ENCODE data around the gene ARMH1.

Gene ARMH1

DNA sequence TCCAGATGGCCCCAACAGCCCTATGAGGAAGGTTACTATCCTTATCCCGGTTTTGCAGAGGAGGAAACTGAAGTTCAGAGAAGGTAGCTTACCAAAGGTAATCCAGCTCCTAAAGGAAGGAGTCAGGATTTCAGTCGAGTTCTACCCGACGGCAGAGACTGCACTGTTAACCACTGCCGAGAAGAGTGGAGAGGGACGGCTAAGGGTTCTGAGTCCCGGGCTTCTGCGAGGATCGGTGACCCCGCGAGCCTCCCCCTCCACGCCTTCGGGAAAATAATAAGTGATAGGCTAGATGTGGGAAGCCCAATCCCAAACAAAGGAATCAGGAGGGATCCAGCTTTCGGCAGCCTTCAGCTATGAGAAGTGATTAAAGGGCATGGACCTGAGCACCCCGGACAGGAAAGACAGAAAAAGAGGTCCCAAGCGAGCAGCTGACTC is 820 bp upstream of the ARMH1 start:
- Histone ChIP-seq H3K4me3 (ENCODE audit: low read length) (peak overlapping the region; percentile 84), H3K9me3 (ENCODE audit: insufficient read depth, low read depth, low read length) (no peaks in the 10 kb centered on the region), H3K27ac (ENCODE audit: low read depth, low read length) (peak overlapping the region; percentile 31; the same call in 1 of the 2 replicates), H3K9ac (ENCODE audit: low read depth, low read length) (peak overlapping the region; percentile 66), H3K4me1 (ENCODE audit: insufficient read depth, low read length) (peaks cover 36% of the 10 kb centered on the region), H3K36me3 (ENCODE audit: insufficient read depth, low read length) (no peaks in the 10 kb centered on the region), H3K27me3 (ENCODE audit: insufficient read depth, low read length) (no peaks in the 10 kb centered on the region)
- 4% methylated on average over 16 of the region's 16 CpGs for WGBS

DNA sequence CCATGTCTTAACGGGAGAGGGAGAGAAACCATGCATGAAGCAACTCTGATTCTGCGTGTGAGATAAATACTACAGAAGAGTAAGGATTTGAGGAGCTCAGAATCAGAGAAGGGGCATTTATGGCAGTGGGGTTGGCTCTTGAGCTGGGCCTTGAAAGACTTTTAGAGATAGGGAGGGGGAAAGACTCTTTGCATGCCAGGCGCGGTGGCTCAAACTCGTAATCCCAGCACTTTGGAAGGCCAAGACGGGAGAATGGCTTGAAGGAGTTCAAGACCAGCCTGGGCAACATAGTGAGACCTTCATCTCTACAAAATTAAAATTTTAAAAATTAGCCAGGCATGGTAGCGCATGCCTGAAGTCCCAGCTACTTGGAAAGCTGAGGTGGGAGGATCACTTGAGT is 672 bp downstream of the ARMH1 start:
- no peak overlapping the region for H3K27ac ChIP-seq (ENCODE audit: low read depth, low read length)
- H3K27me3 ChIP-seq (ENCODE audit: insufficient read depth, low read length), result no peaks in the 10 kb centered on the region
- WGBS, result 87% methylated on average over 7 of the region's 7 CpGs
- peaks cover 36% of the 10 kb centered on the region for H3K4me1 ChIP-seq (ENCODE audit: insufficient read depth, low read length)
- H3K9me3 ChIP-seq (ENCODE audit: insufficient read depth, low read depth, low read length), result no peaks in the 10 kb centered on the region
- peak overlapping the region; percentile 84 for H3K4me3 ChIP-seq (ENCODE audit: low read length)
- no peaks in the 10 kb centered on the region for H3K36me3 ChIP-seq (ENCODE audit: insufficient read depth, low read length)
- H3K9ac ChIP-seq (ENCODE audit: low read depth, low read length), result 0 out of 2 replicates have a peak overlapping the region, but pooled peaks have one; percentile 71

DNA sequence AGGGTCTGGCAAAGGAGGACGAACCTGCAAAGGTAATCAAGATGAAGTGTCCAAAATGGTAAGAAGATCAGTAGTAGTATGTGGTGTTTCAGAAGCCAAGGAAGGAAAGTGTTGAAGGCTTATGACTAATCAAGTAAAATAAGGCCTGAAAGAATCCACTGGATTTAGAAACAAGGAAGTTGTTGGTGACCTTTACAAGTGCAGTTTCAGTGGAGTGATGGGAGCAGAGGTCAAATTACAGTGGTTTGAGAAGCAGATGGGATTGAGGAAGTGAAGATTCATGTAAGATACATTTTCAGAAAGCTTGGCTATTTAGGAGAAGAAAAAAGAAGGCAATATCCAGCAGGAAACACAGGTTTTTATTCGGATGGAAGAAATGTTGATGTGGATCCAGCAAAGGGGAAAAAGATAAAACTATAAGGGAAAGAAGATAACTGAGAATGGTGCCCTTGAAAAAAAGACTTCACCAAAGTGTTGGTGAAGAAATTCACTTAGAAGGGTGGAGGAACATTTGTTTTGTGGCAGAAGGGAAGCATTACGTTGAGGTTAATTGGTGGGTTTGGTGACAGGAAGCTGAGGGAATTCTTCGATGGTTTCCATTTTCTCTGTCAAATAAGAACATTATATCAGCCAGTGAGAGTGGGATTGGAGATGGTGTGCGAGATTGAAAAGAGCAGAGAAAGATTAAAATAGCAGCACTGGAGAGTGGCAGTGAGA is 2.1 kb downstream of the ARMH1 start:
- no peaks in the 10 kb centered on the region for H3K36me3 ChIP-seq (ENCODE audit: insufficient read depth, low read length)
- peaks cover 39% of the 10 kb centered on the region for H3K4me1 ChIP-seq (ENCODE audit: insufficient read depth, low read length)
- no peaks in the 10 kb centered on the region for H3K27me3 ChIP-seq (ENCODE audit: insufficient read depth, low read length)
- H3K9ac ChIP-seq (ENCODE audit: low read depth, low read length), result no peak overlapping the region
- 90% methylated on average over 5 of the region's 5 CpGs for WGBS
- H3K27ac ChIP-seq (ENCODE audit: low read depth, low read length), result no peak overlapping the region
- no peak overlapping the region for H3K4me3 ChIP-seq (ENCODE audit: low read length)
- no peaks in the 10 kb centered on the region for H3K9me3 ChIP-seq (ENCODE audit: insufficient read depth, low read depth, low read length)

DNA sequence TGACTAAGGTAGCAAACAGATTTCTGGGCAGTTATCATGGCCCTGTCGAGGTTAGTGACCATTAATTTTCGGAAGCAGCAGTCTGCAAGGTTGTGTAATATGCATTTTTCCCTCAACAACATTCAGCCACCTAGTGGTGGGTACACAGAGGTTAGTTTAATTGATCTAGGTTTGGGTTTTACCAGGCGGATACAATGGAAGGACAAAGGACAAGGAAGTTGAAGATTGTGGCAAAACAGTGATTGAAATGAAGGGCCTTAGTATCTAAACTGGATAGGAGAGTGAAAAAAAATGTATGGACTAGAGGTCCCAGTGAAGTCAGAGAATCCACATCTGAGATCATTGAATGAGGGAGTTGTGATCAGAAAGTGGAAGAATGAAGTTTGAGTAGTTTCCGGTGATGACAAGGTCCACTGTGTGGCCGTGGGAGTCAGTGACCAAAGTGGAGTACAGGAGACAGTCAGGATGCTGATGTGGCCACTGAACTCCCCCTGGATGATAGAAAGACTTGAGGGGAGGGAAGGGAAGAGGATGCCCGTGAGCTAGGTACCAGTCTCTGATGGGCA is 2.8 kb downstream of the ARMH1 start:
- no peak overlapping the region for H3K27ac ChIP-seq (ENCODE audit: low read depth, low read length)
- 80% methylated on average over 5 of the region's 6 CpGs for WGBS
- peaks cover 40% of the 10 kb centered on the region for H3K4me1 ChIP-seq (ENCODE audit: insufficient read depth, low read length)
- H3K9me3 ChIP-seq (ENCODE audit: insufficient read depth, low read depth, low read length), result no peaks in the 10 kb centered on the region
- H3K4me3 ChIP-seq (ENCODE audit: low read length), result no peak overlapping the region
- H3K9ac ChIP-seq (ENCODE audit: low read depth, low read length), result no peak overlapping the region
- no peaks in the 10 kb centered on the region for H3K36me3 ChIP-seq (ENCODE audit: insufficient read depth, low read length)
- no peaks in the 10 kb centered on the region for H3K27me3 ChIP-seq (ENCODE audit: insufficient read depth, low read length)

DNA sequence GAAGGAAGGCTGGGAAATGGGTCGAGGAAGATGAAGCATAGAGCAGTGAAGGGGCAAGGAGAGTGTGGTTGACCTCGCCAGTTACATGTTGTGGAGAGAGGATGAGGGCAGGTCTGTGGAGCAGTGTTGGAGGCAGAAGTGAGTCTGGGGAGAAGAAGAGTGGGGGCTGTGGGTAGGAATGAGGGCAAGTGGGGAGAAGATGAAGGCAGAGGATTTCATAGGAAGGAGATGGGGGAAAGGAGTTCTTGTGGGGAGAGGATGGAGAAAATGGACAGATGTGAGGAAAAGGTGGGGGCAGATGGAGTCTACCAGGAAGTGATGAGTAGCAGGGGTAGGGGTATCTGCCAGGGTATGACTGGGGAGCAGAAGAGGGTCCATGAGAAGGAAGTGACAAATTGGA is 3.6 kb downstream of the ARMH1 start:
- Histone ChIP-seq H3K4me1 (ENCODE audit: insufficient read depth, low read length) (peaks cover 32% of the 10 kb centered on the region), H3K27ac (ENCODE audit: low read depth, low read length) (no peak overlapping the region), H3K9me3 (ENCODE audit: insufficient read depth, low read depth, low read length) (no peaks in the 10 kb centered on the region), H3K27me3 (ENCODE audit: insufficient read depth, low read length) (no peaks in the 10 kb centered on the region), H3K9ac (ENCODE audit: low read depth, low read length) (no peak overlapping the region), H3K4me3 (ENCODE audit: low read length) (no peak overlapping the region), H3K36me3 (ENCODE audit: insufficient read depth, low read length) (no peaks in the 10 kb centered on the region)
- 88% methylated on average over 2 of the region's 2 CpGs for WGBS

DNA sequence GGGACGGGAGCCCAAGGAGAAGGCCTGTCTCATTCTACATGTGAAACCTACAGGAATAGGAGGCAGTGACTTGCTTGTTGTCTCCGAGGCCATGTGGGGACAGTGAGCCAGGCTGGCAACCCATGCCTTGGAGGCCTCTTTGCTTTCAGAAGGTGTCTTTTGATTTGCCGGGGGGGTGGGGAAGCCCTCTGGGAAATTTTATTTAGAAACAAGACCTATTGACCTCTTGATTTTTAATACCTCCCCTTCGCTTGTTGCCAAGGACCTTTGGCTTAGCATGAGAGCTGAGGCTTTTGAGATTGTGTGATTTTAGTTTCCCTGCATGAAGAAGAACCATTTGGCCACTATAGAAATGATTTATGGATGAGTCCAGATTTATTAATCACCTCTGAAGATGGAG is 4.1 kb downstream of the ARMH1 start:
- peaks cover 27% of the 10 kb centered on the region for H3K4me1 ChIP-seq (ENCODE audit: insufficient read depth, low read length)

DNA sequence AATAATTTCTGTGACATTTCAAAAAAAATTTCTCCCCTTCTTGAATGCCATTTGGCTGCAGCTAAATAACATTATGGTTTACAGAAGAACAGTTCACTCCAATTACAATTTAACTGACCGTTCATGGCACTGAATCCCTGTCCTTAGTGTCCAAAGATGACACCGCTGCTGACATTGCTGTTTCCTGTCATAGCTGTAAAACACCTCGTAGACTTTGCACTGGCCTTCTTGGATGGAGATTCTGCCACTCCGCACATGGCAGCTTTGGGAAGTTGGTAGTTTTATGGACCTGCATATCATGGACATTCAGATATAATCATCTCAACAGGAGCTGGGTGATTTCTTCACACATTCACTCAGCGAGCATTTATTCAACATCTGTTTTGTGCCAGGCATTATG is 5.0 kb downstream of the ARMH1 start:
- no peak overlapping the region for H3K4me3 ChIP-seq (ENCODE audit: low read length)
- no peaks in the 10 kb centered on the region for H3K9me3 ChIP-seq (ENCODE audit: insufficient read depth, low read depth, low read length)
- H3K36me3 ChIP-seq (ENCODE audit: insufficient read depth, low read length), result no peaks in the 10 kb centered on the region
- H3K27me3 ChIP-seq (ENCODE audit: insufficient read depth, low read length), result no peaks in the 10 kb centered on the region
- H3K27ac ChIP-seq (ENCODE audit: low read depth, low read length), result no peak overlapping the region
- WGBS, result 99% methylated on average over 5 of the region's 5 CpGs
- peaks cover 26% of the 10 kb centered on the region for H3K4me1 ChIP-seq (ENCODE audit: insufficient read depth, low read length)
- no peak overlapping the region for H3K9ac ChIP-seq (ENCODE audit: low read depth, low read length)

More for the DNA sequence above, 4.1 kb downstream of the ARMH1 start:
- Histone ChIP-seq H3K4me3 (ENCODE audit: low read length) (no peak overlapping the region), H3K27ac (ENCODE audit: low read depth, low read length) (no peak overlapping the region), H3K27me3 (ENCODE audit: insufficient read depth, low read length) (no peaks in the 10 kb centered on the region), H3K36me3 (ENCODE audit: insufficient read depth, low read length) (no peaks in the 10 kb centered on the region), H3K9ac (ENCODE audit: low read depth, low read length) (no peak overlapping the region), H3K9me3 (ENCODE audit: insufficient read depth, low read depth, low read length) (no peaks in the 10 kb centered on the region)
- 94% methylated on average over 4 of the region's 4 CpGs for WGBS

DNA sequence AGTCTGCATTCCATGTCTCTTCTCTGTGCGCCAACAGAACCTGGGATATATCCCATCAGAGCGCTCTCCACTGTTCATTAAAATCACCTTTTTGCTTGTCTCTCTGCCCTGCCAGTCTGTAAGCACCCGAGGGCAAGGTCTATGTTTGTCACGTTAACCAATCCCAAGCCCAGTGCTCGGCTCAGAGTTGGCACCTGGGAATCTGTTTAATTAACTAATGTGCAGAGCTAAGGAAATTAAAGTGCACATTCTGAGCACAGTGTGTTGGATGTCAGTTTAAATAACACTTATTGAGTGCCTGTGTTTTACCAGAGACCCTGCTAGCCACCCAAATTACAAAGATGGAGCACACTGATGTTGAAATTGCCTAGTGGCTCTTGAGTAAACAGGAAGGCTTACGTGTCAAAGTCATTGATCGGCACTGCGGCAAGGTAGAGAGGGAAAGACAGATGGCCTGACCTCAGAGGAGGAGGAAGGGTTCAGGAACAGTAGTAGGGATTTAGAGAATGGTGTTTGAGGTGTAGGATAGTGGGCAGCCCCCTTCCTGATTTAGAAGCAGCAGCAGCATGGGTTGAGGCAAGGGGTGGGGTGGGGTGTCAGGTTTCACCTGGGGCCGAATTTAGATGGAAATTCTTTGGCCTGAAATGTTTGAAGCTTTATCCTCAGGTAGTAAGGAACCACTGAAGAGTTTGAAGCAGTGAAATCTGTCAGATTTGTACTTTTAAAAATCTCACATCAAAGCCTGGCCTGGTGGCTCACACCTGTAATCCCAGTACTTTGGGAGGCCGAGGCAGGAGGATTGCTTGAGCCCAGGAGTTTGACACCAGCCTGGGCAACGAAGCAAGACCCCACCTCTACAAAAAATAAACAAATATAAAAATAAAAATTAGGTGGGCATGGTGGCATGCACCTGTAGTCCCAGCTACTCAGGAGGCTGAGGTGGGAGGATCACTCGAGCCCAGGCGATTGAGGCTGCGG is 7.7 kb downstream of the ARMH1 start:
- H3K27ac ChIP-seq (ENCODE audit: low read depth, low read length), result no peak overlapping the region; the same call in 1 of the 2 replicates
- 79% methylated on average over 14 of the region's 14 CpGs for WGBS

DNA sequence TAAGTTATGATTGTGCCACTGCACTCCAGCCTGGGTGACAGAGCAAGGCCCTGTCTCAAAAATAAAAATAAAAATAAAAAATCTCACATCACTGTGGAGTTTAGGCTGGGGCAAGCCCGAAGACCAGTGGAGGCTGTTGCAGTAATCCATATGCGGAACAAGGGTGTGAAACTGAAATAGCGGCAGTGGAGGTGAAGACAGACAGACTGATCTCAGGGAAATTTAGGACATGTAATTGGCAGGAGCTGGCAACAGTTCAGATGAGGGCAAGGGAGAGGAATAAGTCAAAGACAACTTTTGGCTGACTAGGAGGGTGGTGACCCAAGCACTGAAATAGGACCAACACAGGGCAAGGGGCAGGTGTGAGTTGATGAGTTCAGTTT is 8.4 kb downstream of the ARMH1 start:
- H3K9me3 ChIP-seq (ENCODE audit: insufficient read depth, low read depth, low read length), result no peaks in the 10 kb centered on the region
- 95% methylated on average over 3 of the region's 3 CpGs for WGBS
- H3K9ac ChIP-seq (ENCODE audit: low read depth, low read length), result no peak overlapping the region
- H3K27ac ChIP-seq (ENCODE audit: low read depth, low read length), result no peak overlapping the region
- peaks cover 9% of the 10 kb centered on the region for H3K4me1 ChIP-seq (ENCODE audit: insufficient read depth, low read length)
- H3K4me3 ChIP-seq (ENCODE audit: low read length), result no peak overlapping the region
- H3K36me3 ChIP-seq (ENCODE audit: insufficient read depth, low read length), result no peaks in the 10 kb centered on the region
- H3K27me3 ChIP-seq (ENCODE audit: insufficient read depth, low read length), result no peaks in the 10 kb centered on the region

More for the DNA sequence above, 7.7 kb downstream of the ARMH1 start:
- Histone ChIP-seq H3K9me3 (ENCODE audit: insufficient read depth, low read depth, low read length) (no peaks in the 10 kb centered on the region), H3K36me3 (ENCODE audit: insufficient read depth, low read length) (no peaks in the 10 kb centered on the region), H3K4me3 (ENCODE audit: low read length) (no peak overlapping the region), H3K4me1 (ENCODE audit: insufficient read depth, low read length) (peaks cover 13% of the 10 kb centered on the region), H3K9ac (ENCODE audit: low read depth, low read length) (no peak overlapping the region), H3K27me3 (ENCODE audit: insufficient read depth, low read length) (no peaks in the 10 kb centered on the region)

DNA sequence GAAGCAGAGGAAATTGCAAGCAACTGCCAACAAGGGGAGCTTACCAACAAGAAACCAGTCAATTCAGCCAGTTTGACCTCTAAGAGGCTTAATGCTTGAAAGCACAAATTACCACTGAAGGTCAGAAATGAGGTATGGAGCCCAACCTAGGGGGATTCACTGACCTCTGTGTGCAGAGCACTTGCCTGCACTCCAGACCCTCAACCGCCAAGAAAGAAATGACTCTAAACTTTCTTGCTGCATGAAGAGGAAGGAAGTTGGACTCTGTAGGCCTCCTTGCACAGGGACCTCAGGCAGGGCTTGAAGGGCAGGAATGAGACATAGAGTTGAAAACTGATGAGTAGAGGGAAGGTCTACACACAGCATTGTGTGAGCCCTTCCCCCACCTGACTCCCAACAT is 10.0 kb downstream of the ARMH1 start:
- Histone ChIP-seq H3K9ac (ENCODE audit: low read depth, low read length) (no peak overlapping the region), H3K4me1 (ENCODE audit: insufficient read depth, low read length) (peaks cover 21% of the 10 kb centered on the region), H3K9me3 (ENCODE audit: insufficient read depth, low read depth, low read length) (no peaks in the 10 kb centered on the region), H3K27ac (ENCODE audit: low read depth, low read length) (no peak overlapping the region), H3K36me3 (ENCODE audit: insufficient read depth, low read length) (no peaks in the 10 kb centered on the region), H3K27me3 (ENCODE audit: insufficient read depth, low read length) (no peaks in the 10 kb centered on the region), H3K4me3 (ENCODE audit: low read length) (no peak overlapping the region)
- WGBS, result 95% methylated on average over 1 of the region's 1 CpG

DNA sequence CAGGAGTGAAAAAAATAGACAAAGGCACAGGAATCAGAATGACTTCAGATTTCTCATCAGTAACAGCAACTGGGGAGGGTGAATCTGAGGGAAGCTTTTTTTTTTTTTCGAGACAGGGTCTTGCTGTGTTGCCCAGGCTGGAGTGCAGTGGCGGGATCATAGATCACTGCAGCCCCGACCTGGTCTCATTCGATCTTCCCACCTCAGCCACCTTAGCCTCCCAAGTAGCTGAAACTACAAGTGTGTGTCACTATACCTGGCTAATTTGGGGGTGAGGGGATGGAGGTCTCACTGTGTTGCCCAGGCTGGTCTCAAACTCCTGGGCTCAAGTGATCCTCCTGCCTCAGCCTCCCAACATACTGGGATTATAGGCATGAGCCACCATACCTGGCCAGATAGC is 10.7 kb downstream of the ARMH1 start:
- H3K9me3 ChIP-seq (ENCODE audit: insufficient read depth, low read depth, low read length), result no peaks in the 10 kb centered on the region
- H3K27me3 ChIP-seq (ENCODE audit: insufficient read depth, low read length), result no peaks in the 10 kb centered on the region
- WGBS, result 95% methylated on average over 4 of the region's 4 CpGs
- H3K4me1 ChIP-seq (ENCODE audit: insufficient read depth, low read length), result peaks cover 23% of the 10 kb centered on the region
- no peak overlapping the region for H3K4me3 ChIP-seq (ENCODE audit: low read length)
- no peak overlapping the region for H3K9ac ChIP-seq (ENCODE audit: low read depth, low read length)
- H3K36me3 ChIP-seq (ENCODE audit: insufficient read depth, low read length), result no peaks in the 10 kb centered on the region
- no peak overlapping the region for H3K27ac ChIP-seq (ENCODE audit: low read depth, low read length)

Data from HUES64 (cell line).